Umbilical cord (tissue), 2 donors: Measurements from ENCODE around the gene POLR1A. TPM values are rescaled to one million over a fixed set of nuclear protein-coding genes. Genes with fewer than 3 reads are reported as not detected.

ENCODE experiments used
- DNase-seq: peaks from one replicate; pipeline ENCODE4 v3.0.0-alpha.2; 2015; ENCODE audit warnings: low spot score
- total RNA-seq: library from RNA; depleted of rRNA; stranded (reverse); fragments of >200 nt; gene quantifications from one replicate; pipeline ENCODE4 v1.2.3, GENCODE V29; 2014; ENCODE audit warnings: low replicate concordance; ENCODE audit not compliant: insufficient read depth

The POLR1A gene
- total RNA-seq, result 7.0 TPM

DNA sequence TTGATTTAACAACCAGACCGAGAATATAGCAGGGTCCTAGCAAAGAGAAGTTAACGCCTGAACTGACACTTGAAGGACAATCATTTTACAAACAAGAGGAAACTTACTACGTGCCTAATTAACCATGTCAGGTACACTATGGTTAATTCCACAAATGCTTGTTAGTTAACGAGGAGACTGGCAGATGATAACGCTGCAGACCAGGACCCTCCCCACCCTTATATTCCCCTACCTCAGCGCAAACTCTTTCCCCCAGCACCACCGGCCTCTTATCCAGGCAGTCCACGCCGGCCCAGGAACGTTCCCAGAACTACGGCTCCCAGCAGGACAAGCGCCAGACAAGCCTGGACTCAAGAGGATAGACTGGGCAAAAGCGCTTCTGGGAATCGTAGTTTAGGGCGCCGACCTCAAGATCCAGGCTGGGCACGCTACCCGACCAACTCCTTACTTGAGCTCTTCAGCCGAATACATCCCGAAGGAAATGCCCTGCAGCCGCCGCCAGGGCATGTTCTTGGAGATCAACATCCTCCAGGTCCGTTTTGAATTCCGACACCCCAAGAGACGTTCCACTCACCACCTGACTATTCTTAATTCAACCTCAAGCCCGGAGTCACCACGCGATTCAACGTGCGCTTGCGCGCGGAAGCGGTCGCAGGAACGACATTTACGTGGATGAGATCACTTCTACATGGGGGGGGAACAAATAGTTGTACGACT, at the start of gene POLR1A:
Gene POLR1A (minus strand): TSS at position 635 of the 717 bp plus-strand sequence. CDS start 110 bp downstream, at position 525.
- DNase-seq, result peak; percentile 98

GRCh38 chr2:86150502-86150901, 44.8 kb upstream of the POLR1A start:
- DNase-seq, result no peak

- DNase-seq, result no peak
Measured at GRCh38 chr2:86147793-86148192, 42.1 kb upstream of the POLR1A start.

DNA sequence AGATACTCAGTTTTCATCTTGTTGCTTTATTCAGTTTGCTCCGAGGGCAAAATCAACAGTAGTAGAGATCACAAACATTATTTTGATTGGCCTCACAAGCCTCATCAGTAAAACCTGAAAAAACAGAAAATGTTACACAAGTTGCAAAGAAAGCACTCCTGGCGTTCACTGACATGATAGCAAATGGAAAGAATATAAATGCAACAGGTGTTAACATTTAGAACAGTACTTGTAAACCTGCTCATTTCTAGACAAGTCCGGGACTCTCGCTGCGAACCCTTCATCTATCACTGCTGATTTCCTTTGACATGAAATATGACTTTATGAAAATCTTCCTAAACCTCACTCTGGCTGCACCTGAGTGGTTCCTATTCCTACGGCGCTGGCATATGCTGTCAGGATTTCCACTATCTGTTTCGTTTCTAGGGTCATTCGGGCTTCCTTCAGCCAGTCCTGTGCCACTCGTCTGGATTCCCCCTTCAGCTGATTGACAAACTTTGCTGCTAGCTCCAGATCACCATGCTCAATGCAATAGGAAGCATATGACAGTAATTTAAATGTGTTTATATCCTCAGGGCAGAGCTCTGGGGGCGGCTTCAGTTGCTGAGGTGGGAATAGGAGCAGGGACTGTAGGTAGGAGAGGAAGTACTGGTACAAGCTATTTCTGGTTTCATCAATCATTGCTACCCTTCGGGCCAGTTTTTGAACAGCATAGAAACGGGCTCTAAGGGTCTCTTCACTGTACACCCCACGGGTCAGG, 38.4 kb upstream of the POLR1A start:
- DNase-seq, result no peak

DNA sequence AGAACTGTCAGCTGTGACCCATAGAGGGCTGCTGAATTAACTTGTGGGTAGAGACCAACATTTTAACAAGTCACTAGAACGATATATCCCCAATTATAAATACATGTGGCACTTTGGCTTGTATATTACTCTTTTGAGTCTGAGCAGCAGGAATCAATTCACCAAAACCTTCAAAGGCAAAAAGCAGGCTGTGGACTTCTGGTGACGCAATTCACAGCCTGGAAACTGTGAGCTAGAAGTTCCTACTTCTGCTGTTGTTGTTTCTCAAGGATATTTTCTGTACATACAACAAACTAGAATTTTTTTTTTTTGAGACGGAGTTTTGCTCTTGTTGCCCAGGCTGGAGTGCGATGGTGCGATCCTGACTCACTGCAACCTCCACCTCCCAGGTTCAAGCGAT, 37.6 kb upstream of the POLR1A start:
- peak; percentile 7 for DNase-seq

DNA sequence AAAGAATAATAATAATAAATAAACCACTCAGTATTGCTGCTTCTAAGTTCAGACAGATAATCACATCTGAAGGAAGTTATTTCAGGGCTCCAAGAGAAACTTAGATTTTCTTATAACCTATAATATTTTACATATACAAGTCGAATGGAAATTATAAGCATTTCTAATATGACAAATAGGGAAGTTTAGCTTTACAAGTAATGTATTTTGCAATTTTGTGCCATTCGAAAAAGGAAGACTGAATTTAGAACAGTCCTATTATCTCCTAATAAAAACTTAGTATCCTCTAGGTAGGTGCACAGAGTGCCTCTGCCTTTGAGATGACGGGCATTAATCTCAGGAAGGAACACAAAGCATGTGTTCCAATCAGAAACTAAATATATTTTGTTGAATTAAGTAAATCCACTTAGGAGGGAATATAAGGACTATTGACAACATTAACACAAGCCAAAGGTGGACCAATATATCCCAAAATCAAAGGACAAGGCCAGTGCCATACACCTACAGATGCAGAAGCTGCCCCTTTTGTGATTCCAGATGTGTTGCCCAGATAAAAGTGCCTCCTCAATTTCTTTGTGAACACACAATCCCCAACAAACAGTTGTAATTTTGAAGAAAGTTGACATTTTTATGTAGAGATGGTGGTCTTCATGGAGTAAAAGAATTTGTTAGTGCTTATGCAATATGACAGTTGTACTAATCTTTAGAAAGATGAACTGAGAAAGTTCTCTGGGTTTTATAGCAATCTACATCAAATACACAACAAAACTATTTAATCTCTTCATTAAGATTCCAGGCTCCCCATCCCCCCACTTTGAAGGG, 37.0 kb upstream of the POLR1A start:
- no peak for DNase-seq

GRCh38 chr2:86140969-86141392, 35.3 kb upstream of the POLR1A start:
- DNase-seq, result no peak

GRCh38 chr2:86139981-86140380, 34.3 kb upstream of the POLR1A start:
- no peak for DNase-seq

DNA sequence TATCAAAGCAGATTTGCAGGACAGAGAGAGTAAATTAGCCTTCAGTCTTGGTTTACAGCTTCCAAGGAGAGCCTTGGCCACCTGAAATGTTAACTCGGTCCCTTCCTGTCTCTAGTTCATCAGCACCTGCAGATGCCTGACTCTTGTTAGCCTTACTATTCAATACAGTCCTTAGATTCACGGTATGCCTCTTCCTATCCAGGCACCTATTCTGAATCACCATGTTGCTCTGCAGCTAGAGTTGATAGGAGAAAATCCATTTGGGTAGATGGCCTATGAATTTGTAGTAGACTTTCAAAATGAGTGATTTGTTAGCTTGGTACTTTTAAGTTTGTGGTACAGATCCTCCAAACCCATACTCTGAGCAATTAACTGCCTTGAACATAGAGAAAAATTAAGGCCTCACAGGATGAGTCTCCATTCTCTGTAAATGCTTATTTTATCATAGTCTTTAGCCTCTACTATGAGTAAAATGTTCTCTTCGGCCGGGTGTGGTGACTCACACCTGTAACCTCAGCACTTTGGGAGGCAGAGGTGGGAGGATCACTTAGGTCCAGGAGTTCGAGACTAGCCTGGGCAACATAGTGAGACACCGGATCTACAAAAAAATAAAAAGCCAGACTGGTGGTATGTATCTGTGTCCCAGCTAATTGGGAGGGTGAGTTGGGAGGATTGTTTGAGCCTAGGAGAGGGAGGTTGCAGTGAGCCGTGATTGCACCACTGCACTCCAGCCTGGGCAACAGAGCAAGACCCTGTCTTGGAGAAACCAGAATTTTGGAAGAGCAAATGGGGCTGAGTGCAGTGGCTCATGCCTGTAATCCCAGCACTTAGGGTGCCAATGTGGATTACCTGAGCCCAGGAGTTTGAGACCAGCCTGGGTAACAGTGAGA, 33.3 kb upstream of the POLR1A start:
- DNase-seq, result no peak

DNA sequence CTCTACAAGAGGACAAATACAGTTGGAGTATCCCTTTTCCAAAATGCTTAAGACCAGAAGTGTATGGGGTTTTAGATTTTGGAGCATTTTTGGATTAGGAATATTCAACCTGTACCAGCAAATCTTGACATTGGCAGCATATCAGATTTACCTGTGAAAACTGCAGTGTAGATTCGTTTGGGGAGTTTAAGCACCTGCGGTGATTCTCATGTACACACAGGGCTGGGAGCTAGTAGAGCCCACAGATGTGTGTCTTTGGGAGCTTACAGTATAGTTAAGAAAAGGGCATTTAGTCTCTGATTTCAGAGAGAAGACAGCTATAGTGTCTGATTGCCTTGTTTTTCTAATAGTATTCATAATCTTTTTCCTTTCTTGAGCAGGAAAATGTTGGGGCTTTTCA, 30.5 kb upstream of the POLR1A start:
- no peak for DNase-seq

DNA sequence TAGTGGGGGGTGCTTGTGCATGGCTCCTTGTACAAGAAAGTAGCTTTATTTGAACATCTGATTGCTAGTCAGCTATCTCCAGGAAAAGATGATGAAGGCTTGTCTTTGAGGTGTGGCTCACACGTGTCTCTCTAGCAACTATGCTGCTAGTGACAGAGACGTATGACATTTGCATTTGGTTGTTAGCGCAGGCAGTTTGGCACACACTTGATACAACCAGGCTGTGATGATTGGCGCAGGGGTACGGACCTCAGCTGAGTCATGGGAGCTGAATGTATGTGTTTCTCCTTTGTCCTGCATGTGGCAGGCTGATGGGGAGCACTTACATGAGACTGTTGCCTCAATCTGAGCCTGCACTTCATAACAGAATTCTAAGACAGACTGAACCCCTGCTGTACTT, 30.0 kb upstream of the POLR1A start:
- DNase-seq, result no peak

- DNase-seq, result no peak
Measured at GRCh38 chr2:86134709-86135108, 29.0 kb upstream of the POLR1A start.

DNA sequence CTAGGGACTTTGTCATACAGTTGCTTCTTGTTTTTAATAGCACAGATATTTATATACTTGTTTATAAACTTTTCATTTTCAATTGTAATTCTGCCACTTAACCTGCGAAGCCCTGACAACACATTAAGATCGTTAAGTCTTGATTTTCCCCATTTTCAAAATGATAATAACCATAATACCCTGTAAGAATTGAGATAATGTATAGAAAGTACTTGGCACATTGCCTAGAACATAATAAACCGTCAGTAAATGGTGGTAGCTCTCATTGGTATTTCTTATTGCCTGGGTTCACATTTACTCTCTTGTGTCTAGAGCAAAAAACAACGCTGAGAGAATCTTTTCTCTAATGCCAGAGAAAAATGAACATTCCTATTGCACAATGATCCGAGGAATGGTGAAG, 19.0 kb upstream of the POLR1A start:
- DNase-seq, result no peak

DNA sequence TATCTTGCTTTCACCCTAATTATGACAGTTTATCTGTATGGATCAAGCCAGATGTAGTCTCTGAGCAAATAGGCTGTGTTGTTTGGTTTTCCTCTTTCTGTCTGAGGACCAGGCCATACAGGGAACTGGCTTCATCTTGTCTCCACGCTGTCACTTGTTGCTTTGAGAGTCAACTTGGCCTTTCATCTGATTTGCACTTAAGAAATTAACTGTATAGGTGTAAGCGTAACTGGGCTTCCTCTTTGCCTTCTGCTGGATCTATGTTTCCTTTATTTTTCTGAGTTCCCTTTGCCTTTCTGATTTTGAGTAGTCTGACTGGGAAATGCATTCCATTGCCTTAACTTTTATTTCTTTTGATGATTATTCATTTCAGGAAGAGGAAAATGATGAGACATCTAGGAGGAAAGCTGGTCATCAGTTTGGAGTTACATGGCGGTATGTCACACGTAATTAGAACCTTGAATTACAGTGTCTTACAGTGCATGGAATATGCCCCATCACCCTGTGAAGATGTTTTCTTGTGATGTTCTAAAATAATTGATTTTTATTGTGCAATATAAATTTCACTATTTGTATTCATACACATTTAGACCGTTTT, 17.7 kb upstream of the POLR1A start:
- no peak for DNase-seq

DNA sequence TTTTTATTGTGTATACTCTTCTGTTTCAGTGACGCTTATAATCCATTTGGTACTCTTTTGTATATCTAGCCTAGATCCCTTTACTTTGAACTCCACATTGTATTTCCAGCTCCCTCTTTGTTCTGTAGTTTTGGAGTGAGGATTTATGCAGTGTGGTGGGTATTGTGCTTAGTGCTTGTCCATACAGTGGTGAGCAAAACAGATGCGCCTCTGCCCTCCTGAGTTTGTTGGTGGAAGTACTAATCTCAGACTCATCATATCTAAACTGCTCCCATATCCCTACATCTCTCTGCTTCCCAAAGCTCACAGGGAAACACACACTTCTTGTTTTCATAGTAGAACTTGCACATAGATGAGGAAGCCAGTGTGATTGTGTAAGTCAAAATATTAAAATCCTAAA, 12.4 kb upstream of the POLR1A start:
- no peak for DNase-seq

DNA sequence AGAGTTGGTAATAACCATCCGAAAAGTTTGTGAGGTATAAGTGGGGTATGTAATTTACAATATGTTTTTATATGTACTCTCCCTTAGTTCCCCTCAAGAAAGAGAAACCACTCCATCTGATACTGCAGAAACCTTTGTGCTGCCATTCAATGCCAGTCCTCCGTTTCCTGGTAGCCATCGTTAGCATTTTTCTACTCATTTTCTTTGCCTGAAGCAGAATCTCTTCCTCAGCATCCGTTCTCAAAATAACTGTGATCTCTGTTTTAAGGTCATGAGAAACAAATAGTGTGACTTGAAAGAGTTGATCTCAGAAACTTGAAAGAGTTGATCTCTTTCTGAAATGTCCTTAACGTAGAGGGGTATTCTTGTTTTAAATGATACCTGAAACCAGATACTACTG, 1.3 kb upstream of the POLR1A start:
- DNase-seq, result no peak

GRCh38 chr2:86105969-86106945, 571 bp upstream of the POLR1A start, which contains the start of gene PTCD3:
Gene PTCD3 (plus strand): TSS chr2:86106235. CDS start chr2:86106248, 13 bp downstream.
- DNase-seq, result peak; percentile 99

- DNase-seq, result no peak
Measured at GRCh38 chr2:86102157-86102556, 3.5 kb downstream of the POLR1A start.

DNA sequence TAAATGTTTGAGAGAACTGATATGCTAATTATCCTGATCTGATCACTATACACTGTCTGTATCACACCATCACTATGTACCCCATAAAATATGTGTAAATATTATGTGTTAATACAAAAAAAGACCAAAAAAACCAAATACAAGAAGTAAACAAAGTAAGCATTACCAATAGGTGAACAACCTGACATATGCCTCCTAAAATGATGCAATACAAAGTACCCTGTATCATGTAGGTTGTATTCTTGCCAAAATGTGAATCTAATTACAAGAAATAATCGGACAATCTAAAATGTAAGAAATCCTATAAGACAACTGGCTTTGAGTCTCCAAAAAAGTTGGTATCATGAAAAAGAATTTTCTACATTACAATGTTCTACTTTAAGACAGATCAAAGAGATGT, 7.8 kb downstream of the POLR1A start:
- no peak for DNase-seq
